Activated T-cell treated with anti-CD3 and anti-CD28 coated beads for 4 hours (primary cell): ENCODE data around the gene PLK5.
"Not testable (repeated sequence)": the region's sequence is repeated elsewhere in the genome, so short reads cannot be mapped to it uniquely, and the experiment has no call there.

Experiments
- DNase-seq: peaks from one replicate; pipeline ENCODE4 v3.0.0-alpha.2; 2020

Gene PLK5, protein sequence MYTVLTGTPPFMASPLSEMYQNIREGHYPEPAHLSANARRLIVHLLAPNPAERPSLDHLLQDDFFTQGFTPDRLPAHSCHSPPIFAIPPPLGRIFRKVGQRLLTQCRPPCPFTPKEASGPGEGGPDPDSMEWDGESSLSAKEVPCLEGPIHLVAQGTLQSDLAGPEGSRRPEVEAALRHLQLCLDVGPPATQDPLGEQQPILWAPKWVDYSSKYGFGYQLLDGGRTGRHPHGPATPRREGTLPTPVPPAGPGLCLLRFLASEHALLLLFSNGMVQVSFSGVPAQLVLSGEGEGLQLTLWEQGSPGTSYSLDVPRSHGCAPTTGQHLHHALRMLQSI

DNA sequence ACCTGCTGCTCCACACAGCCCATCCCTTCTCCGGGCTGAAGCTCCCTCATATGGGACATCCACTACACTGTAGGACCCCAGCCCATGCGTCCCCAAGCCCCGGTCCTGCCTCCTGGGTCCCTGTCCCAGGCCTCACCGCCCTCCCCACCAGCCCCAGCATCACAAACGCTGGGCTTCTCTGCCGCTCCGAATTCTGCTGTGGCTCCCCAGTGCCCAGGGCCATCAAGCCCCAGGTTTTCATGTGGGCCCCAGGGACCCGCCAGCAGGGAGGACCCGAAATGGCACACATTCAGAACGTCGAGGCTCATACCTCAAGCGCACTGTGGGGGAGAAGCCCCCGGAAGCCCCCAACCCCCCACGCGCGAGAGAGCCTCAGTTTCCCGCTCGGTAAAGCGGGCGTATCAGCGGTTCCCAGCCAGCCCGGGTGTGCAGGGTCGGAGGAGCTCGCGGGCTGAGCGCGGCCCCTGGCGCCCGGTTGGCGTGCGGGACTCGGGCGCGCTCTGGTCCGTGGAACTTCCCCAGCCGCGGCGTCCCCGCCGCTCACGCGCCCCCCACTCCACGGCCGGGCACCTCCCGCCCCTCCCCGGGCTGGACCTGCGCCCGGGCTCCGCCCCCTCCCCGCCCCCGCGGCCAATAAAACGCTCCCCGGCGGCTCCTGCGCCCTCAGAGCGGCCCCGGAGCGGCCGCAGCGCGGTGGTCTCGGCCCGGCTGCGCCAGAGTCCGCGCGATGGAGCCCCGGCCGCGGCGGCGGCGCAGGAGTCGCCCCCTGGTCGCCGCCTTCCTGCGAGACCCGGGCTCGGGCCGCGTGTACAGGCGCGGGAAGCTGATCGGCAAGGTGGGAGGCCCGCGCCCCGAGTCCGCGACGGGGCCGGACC, at the start of gene PLK5:
PLK5 (plus strand) TSS at position 666 of the 875 bp plus-strand sequence. CDS start 2,920 bp downstream, outside the sequence.
- DNase-seq: no peak

DNA sequence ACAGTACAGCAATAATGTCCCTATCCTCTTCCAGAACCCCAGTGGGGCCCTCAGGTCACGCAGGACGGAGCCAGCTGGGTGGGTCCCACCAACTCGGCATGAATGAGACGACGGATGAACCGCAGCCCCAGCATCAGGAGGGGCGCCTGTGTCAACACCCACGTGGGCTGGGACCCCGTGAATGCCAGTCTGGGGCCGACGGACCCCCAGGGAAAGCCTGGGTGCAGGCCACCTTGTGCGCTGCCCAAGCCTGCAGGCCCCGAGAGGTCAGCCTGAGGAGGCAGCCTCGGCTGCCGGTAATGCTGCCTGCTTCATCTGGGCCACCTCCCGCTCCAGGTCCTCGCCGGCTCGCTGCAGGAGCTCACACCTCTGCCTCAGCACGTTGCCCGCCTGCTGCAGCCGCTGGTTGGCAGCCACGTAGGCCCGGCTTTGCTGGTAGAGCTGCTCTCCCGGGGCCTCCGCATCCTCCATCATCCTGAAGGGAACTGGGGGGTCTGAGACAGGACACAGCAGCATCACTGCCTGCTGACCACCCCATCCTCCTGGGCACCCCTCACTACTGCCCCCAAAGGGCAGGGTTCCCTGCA, 49.0 kb upstream of the PLK5 start:
- DNase-seq: no peak

DNA sequence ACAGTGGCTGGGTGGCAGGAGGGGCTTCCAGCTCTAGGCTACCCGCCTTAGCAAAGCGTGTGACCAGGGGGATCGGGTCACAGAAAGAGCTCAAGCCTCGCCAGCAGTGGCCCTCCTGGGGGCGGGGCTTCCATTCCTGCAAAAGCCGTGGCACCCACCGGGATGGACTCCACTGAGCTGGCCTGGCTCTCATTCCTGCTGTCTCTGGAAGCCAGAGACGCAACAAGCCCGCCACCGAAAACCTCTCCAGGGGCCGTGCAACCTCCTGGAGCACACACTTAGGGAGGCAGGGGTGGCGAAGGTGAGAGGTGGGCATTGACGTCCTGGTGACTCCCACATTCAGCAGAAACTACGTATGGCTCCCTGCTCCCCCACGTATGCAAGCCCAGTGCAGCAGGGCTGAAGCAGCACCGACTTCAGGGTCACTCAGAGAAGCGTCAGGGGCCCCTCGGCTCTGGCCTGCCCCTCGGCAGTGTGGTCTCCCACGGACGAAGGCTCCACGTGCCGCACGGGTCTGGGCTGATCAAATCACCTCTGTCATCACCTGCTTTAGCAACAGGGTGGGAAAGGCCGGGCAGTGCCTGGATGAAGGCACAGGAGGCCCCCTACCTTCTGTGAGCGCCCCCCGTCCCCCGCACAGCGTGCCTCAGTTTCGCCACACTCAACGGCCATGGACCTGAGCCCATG, 48.0 kb upstream of the PLK5 start:
- no peak for DNase-seq

DNA sequence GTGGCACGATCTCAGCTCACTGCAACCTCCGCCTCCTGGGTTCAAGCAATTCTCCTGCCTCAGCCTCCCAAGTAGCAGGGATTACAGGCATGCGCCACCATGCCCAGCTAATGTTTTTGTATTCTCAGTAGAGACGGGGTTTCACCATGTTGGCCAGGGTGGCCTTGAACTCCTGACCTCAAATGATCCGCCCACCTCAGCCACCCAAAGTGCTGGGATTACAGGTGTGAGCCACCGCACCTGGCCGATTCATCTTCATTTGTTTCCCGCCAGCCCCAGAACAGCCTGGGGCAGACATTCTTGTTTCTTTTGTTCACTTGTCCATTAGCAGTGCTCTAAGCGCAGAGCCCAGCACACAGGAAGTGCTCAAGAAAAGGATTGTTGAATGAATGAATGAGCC, 46.8 kb upstream of the PLK5 start:
- not testable (repeated sequence) for DNase-seq

DNA sequence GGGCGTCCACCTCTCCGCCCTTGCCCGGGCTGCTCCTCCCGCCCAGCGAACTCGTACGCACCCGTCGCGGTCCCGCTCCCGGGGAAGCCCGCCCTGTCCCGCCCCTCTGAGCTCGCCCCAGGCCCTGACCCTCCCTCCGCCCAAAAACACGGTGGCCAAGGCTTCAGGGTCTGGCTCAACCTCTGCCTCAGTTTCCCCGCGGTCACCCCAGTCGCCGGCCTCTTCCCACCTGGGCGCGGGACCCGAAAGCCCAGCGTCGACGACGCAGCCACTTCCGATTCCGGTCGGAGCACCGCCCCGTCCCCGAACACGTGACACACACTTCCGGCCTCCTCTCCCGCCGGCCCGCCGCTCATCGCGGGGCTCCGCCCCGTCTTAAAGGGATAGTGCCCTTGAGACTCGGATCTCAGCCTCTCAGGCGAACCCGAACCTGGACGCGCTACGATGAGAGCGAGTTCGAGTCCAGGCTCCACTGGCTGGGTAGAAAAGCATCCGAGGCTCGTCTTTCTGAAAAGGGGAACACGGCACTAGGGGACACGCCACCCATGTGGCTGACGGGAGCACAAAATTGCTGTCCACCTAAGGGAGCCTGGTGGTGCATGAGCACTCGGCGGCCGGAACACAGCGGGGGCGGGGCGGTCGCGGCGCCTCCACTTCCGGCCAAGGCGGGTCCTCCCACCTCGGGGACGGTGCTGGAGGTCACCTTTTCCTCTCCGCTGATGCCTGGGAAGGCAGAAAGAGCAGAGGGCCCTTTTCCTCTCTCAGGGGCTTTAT, 44.8 kb upstream of the PLK5 start, which contains the start of gene C19orf25:
C19orf25 (minus strand) TSS at position 282 of the 774 bp plus-strand sequence. CDS start 312 bp downstream, outside the sequence.
- DNase-seq: peak; percentile 86

DNA sequence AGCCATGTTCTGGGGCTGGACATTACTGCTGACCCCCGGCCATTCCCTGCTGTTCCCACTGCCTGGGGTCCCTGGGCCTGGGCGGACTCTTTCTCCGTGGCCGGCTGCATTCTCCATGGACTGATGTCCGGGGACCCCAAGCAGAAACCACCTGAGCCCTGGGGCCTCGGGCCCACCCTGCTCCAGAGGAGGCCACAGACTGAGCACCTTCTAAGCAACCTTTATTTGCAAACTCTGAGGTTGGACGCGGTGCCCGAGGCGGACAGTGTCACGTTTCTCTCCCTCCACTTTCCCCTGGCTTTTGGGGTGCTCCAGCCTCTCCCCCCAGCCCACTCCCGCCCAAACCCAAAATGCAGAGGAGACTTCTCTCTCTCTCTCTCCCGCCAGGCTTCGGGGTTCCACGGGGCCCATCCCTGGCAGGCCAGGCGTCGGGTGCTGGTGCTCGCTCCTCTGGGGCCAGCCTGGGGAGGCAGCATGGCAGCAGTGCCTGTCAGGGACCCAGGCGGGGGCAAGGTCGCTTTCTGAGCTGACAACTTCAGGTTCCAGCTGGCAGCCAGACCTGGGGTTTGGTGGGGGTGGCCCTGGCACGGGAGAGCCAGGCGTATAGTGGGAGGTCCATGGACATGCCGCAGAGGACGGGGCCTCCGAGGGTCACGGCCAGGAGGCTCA, 42.5 kb upstream of the PLK5 start:
- DNase-seq: no peak

DNA sequence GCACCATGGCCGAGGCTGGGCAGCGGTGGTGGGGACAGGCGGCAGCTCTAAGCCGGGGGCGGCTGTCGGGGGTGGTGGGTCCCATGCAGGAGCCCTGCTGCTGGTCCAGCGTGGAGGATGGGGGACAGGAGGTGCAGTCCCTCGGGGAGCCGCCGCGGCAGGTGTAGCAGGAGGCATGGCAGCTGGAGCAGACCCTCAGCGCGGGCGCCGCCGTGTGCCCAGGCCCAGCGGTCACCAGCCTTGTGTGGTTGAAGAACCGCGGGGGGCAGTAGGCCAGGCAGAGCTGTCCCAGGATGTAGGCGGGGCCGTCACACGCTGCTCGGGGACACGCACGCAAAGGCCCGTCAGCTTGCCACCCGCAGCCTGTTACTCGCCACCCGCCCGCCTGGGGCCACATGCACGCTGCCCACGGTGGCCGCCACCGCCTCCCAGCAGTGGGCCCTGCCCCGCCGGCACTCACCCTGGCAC, 42.0 kb upstream of the PLK5 start:
- no peak for DNase-seq

DNA sequence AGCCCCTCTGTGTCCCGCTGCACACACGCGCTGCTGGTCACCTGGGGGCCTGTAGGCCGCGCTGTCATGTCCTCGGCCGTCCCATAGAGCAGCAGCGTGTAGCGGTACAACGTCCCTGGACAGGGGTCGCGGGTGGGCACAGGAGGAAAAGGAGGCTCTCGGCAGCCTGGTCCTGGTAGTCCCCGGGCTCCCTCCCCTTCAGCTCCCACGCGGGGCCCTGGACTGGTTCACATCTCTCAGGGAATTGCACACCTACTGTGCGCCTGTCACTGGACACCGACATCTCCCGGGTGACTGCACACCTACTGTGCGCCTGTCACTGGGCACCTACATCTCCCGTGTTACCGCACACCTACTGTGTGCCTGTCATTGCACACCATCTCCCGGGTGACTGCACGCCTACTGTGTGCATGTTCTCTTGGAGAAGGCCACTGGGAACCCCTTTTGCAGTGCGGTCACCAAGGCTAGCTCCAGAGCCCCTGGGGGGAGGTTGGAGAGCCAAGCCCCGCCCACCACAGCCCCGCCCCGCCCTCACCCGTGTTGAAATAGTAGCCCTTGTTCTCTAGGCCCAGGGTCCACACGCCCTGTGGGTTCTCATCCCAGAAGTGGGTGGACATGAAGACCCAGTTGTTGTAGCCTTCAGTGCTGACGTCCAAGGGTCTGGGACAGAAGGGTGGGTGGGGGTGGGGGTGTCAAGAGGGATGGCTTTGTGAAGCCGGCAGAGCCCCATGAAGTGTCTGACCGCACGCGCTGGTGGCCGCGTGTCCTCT, 41.3 kb upstream of the PLK5 start:
- DNase-seq: no peak

DNA sequence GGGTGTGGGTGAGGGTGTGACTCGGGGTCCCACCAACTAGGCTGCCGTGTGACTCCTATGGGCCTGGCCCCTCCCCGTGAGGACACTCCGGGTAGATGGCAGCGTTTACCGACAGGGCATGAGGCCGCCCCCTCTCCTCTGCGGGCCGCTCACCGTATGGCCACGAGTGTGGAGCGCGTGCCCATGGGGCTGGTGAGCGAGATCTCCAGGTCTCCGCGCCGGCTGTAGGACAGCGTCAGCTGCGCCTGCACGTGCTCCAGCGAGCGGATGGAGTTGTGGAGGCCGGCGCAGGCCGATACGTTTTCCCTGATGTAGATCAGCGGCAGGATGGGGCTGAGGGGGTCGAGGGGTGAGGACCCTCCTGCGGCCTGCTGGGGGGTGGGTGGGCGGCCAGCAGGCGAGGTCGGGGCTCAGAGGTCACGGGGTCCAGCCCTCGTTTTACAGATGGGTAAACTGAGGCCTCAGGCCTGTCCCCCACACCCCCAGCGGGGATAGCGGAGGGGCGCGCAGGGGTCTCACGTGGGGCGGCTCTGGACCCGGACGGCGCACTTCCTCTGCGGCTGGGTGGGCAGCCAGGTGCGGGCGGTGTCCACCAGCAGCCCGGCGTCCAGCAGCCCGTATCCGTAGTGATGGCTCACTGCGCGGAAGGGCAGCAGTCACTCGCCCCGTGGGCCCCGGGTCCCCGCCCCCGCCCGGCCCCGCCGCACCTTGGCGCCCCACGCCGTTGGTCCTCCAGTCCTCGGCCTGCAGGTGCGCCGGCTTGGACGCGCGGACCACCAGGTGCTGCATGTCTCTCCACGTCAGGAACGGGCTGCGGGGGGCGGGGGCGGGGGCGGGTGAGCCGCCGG, 40.5 kb upstream of the PLK5 start:
- DNase-seq: no peak

DNA sequence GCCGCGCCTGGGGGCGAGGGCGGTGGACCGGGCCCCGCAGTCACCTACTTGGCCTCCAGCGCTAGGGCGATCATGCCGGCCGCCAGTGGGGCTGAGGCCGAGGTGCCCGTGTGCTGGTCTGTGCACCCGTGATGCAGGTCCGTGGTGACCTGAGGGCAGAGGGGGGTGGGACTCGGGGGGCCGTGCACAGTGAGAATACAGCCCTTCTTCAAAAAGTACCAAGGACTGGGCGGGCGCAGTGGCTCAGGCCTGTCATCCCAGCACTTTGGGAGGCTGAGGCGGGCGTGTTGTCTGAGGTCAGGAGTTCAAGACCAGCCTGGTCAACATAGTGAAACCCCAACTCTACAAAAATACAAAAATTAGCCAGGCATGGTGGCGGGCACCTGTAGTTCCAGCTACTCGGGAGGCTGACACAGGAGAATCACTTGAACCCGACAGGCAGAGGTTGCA, 39.9 kb upstream of the PLK5 start:
- no peak for DNase-seq

DNA sequence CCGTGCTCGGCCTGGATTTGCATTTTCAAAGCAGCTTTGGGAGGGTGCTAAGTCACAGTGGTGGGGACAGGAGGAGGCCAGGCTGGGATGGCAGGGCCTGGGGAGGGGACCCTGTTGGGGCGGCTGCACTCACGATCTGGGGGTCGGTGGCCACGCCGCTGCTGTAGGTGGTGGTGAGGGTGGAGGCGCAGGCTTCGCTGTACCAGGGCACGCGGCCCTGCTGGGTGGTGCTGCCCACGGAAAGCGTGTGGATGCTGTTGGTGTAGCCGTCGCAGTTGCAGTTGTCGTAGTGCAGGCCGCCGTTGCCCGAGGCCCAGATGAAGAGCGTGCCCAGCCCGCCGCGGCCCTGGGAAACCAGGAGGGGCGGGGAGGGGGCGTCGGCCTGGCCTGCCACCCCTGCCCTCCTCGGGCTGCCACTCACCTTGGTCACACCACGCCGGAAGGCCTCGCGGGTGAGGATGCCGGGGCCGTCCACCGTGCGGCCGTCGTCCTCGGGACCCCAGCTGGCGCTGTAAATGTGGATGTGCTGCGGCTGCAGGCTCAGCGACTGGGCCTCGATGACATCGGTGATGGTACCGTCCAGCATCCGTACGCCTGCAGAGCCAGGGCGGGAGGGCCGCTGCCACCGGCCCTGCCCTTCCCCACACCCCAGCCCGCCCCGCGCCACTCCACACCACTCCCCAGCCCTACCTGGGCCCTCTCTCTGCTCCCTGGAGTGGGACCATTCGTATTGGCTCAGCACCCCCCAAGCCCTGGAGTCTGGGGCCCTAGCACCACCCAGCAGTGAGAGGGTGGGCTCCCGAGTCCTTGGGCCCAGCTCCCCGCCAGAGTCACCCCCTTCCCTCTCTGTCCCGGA, 36.9 kb upstream of the PLK5 start:
- no peak for DNase-seq

DNA sequence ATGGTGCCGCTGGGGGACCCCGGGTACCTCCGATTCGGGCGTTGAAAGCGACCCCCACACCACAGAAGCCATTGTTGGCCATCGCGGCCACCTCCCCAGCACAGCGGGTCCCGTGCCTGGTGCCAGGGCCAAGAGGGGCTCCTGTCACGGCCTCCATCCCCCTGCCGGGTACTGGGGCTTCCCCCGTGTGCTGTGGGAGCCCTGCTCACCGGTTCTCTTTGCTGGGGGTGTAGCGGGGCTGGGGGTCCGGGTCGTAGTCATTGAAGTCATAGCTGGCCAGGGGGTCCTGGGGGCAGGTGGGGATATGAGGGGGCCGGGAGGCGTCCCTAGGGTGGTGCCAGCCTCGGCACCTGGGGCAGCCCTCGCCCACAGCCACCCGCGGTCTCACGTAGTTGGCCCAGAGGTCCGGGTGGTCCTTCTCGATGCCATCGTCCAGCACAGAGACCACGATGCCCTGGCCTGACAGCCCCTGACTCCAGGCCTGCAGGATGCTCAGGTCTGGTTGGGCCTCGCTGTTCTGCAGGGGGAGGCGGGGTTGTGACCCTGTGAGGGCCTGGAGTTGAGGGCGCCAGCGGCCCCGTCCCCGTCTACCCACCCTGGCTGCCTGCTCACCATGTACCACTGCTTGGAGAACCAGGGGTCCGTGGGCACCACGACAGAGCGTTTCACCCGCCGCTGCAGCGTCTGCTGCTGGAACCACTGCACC, 36.1 kb upstream of the PLK5 start:
- no peak for DNase-seq

DNA sequence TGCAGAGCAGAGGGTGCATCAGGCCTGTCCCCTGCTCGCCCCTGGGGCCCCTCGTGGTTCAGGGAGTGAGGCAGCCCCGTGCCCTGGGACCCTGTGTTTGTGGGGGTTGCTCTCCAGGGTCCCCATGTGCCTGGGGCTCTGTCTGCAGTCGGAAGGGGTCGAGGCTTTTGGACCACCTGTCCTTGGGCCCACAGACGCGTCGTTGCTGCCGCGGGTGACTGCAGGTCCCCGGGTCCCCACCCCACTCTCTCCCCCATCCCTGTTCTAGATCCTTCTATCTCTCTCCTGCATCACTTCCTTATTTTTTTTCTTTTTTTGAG, 35.6 kb upstream of the PLK5 start:
- no peak for DNase-seq

DNA sequence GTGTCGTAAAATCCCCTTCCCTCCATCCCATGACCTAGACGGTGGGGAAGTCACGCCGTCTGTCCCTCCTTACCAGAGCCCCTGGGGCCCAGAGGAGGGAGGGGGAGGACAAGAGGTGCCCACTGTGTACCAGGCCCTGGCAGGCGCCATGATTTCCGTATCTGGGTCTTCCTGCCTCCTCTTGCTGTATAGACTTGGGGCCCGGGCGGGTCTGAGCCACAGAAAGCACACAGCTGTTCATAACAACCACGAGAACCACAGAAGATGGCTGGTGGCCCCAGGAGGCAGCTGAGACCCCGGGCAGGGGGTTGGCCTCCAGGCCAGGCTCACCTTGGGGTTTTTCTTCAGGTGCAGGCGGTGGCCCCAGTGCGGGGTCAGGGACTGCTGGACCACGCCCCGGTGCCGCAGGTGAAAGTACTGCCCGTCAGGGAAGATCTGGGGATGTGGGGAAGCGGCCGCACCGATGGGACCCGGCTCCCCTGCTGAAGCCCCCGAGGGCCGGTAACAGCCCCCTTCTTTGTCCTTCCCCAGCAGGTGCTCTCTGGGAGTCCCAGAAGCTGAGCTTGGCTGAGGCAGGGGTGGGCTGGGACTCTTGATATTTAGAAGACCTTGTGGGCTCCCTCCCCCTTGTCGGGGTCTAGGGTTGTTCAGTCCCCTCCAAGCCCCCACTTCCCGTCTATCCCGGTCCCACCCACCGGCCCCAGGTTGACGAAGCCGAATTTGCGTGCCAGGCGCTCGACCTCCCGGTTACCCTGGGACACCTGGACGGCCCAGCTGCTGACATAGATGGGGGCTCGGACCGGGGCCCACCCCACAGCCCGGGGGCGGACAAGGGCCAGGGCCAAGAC, 34.2 kb upstream of the PLK5 start:
- no peak for DNase-seq

DNA sequence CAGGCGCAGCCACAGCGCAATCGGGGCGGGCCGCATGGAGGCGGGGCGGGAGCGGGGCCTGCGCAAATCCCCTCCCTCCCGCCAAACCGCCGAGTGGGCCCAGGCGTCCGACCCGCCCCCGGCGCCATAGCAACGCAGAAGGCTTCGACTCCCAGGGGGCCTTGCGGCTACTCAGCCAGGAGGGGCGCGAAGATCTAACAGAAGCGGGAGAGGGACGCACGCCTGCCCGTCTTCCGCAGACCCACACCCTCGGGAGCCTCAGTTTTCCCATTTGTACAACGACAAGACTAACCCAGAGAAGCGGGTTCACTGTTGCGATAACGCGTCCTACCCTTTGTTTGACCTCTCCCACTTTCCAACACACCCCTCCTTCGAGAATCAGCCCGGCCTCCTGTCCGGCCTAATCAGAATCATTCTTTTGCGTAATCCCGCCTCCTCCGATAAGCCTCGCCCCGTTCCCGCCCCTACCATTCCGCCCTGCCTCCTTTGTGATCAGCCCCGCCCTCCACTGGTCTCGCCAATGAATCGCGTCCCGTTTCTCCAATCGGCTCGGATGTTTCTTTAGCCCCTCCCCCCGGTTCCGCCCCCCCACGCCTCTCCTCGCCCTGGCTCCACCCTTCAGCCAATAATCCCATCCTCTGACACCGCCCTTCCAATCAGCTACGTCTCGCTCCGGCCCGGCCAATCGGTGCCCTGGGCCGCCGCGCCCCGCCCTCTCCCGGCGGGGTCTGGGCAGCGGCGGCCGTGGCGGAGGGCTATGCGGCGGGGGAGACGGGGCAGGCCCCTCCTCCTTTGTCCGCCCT, 33.4 kb upstream of the PLK5 start, which contains the start of gene PCSK4:
PCSK4 (minus strand) TSS at position 40 of the 803 bp plus-strand sequence; CDS start at position 36, 4 bp downstream.
- peak; percentile 99 for DNase-seq
